Right lobe of liver (tissue), 6 donors: ENCODE data around the gene TMEM60. TPM values are rescaled to one million over a fixed set of nuclear protein-coding genes. Genes with fewer than 3 reads are reported as not detected.

Source experiments
- ATAC-seq, 4 donors: fragments of 200-7000 bp; cut with Tn5 transposase; one replicate each; pipeline ENCODE4 v1.9.1; 2020; ENCODE audit warnings: mild to moderate bottlenecking in 4 of 4, moderate library complexity in 4 of 4
- DNase-seq, 3 donors: peaks; one replicate each; pipeline ENCODE4 v3.0.0-alpha.2; 2020
- H3K27ac ChIP-seq, 3 donors: fragments of 200-600 bp; one replicate each; pipeline ENCODE4 v1.8.0; 2022
- H3K27me3 ChIP-seq, 2 donors: fragments of 200-600 bp; one replicate each; pipeline ENCODE4 v1.8.0; 2022
- H3K36me3 ChIP-seq, 4 donors: fragments of 200-600 bp; sonication (generic) in 1 of 4; one replicate each; pipeline versions ENCODE4 v1.5.1 to v1.8.0; 2017 to 2022; ENCODE audit warnings: control low read depth in 1 of 4
- H3K4me1 ChIP-seq, 4 donors: fragments of 200-600 bp; sonication (generic) in 1 of 4; one replicate each; pipeline versions ENCODE4 v1.5.1 to v1.8.0; 2017 to 2022; ENCODE audit warnings: control low read depth in 1 of 4
- H3K4me3 ChIP-seq, 3 donors: fragments of 200-600 bp; one replicate each; pipeline ENCODE4 v1.8.0; 2022
- H3K9me3 ChIP-seq, 4 donors: fragments of 200-600 bp; sonication (generic) in 1 of 4; one replicate each; pipeline versions ENCODE4 v1.5.1 to v1.8.0; 2017 to 2022; ENCODE audit warnings: control low read depth in 1 of 4
- POLR2A ChIP-seq: fragments of 450-650 bp; IDR thresholded peaks from one replicate; pipeline ENCODE4 v1.6.1; 2017; ENCODE audit warnings: antibody characterized with exemption, mild to moderate bottlenecking
- WGBS: methylation state at CpG from one replicate; pipeline ENCODE4 v1.1.6; 2018; ENCODE audit warnings: low coverage, low lambda C conversion rate; ENCODE audit not compliant: insufficient coverage; ENCODE audit errors: missing lambda C conversion rate; 5-methylcytosine and 5-hydroxymethylcytosine counted together
- intact Hi-C, 2 donors: fragments of 100-400 bp; cut with DNase I; formaldehyde crosslinking; loops; one replicate each; pipeline versions ENCODE4 v1.11.2 to v1.14.1; 2022
- total RNA-seq, 6 experiments: library from RNA; depleted of rRNA in 2 of 6; stranded (reverse); fragments of >200 nt in 2 of 6; fragmentation: NEBNext Ultra II Directional in 3 of 6; extraction: Animal tissue kit (Norgen Biotek cat#: 25700) in 3 of 6; gene quantifications; one replicate each; pipeline versions ENCODE4 v1.1.0 to v1.2.4, GENCODE V29; 2016 to 2023
- TF ChIP-seq, protein P1 (sequence below), 4 donors: fragments of 200-600 bp in 3 of 4; fragments of 450-650 bp in 1 of 4; IDR thresholded peaks; one replicate each; pipeline versions ENCODE4 v1.5.1 to v1.8.0; 2016 to 2022; ENCODE audit warnings: antibody characterized with exemption in 4 of 4, mild to moderate bottlenecking in 2 of 4
- donor health status: DM: no; HTN: yes; CAD: no.
- donor health status: DM: no; HTN: no; CAD: no.
- donor health status: DM: no; HTN: no; CAD: no.
- donor health status: DM: no; HTN: yes; CAD: no.
- donor health status: DM: no; HTN: yes; CAD: no.

TMEM60 gene
- total RNA-seq, 6 experiments from 2014 or later = 6.6 to 10.4 (median 8.0) TPM

DNA sequence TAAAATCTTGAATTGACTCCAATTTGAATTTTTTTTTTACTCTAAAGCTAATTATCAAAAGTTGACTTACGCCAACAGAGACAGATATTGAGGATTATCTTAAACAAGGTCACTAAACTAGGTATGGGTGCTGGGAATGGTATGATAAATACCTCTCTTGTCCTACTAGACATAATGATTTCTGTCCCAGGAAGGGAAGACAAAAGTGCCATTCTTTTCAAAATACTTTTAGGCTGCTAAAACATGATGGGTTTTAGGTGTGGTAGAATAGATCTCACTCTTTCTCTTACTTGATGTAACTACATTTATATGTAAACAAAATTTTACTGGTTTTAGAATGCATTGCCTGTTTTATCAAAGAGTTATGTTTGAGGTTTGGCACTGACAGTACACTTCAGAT lies 15.1 kb downstream of the TMEM60 start:
- no peaks in the 10 kb centered on the region for H3K27me3 ChIP-seq
- H3K36me3 ChIP-seq = peaks cover 0 to 20% (median 8%) of the 10 kb centered on the region in 4 donors
- peaks cover 0 to 3% (median 0%) of the 10 kb centered on the region in 4 donors for H3K9me3 ChIP-seq
- WGBS = 100% methylated on average over 1 of the region's 1 CpG
- peak overlapping the region in 1 of 3 donors; percentile 9 for H3K27ac ChIP-seq
- ATAC-seq = no peak
- intact Hi-C loops = no loop called here
- DNase-seq = no peak
- H3K4me3 ChIP-seq = no peak overlapping the region
- TF ChIP-seq, protein P1, sequence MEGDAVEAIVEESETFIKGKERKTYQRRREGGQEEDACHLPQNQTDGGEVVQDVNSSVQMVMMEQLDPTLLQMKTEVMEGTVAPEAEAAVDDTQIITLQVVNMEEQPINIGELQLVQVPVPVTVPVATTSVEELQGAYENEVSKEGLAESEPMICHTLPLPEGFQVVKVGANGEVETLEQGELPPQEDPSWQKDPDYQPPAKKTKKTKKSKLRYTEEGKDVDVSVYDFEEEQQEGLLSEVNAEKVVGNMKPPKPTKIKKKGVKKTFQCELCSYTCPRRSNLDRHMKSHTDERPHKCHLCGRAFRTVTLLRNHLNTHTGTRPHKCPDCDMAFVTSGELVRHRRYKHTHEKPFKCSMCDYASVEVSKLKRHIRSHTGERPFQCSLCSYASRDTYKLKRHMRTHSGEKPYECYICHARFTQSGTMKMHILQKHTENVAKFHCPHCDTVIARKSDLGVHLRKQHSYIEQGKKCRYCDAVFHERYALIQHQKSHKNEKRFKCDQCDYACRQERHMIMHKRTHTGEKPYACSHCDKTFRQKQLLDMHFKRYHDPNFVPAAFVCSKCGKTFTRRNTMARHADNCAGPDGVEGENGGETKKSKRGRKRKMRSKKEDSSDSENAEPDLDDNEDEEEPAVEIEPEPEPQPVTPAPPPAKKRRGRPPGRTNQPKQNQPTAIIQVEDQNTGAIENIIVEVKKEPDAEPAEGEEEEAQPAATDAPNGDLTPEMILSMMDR (IDR thresholded peaks at IDR 0.05) = no peak
- TF ChIP-seq POLR2A = no peak
- H3K4me1 ChIP-seq = peaks cover 0 to 18% (median 5%) of the 10 kb centered on the region in 4 donors

DNA sequence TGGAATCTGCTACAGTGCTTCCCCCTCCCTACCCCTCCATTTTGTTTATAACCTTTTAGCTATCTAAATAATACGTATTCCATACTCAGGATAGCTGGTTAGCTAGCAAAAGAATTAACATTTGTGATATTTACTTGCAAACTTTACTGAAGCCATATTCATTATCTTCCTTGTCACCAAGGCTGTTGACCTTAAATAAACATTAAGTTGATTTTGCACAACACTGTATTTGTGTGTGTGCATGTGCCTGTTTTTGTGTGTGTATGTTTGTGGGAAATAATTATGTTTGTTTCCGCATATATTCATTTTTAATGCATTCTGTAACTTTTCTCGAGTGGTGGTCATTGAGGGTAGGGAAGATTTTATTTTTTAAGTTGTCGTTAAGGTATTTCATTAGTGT lies 15.9 kb downstream of the TMEM60 start:
- ATAC-seq = peak; percentile 35 to 60 (median 53)

DNA sequence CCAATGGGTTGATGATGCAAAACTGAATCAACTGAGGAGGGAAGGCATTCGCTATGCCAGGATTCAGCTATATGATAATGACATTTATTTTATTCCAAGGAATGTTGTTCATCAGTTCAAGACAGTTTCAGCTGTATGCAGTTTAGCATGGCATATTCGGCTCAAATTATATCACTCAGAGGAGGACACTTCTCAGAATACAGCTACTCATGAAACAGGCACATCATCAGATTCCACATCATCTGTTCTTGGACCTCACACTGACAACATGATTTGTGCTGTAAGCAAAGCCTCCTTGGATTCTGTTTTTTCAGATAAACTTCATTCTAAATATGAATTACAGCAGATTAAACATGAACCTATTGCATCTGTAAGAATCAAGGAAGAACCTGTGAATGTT lies 19.7 kb downstream of the TMEM60 start:
- TF ChIP-seq, protein P1 (IDR thresholded peaks at IDR 0.05) = no peak
- TF ChIP-seq POLR2A = no peak
- Histone ChIP-seq H3K9me3 (no peaks in the 10 kb centered on the region), H3K4me3 (no peak overlapping the region), H3K36me3 (peaks cover 0 to 23% (median 15%) of the 10 kb centered on the region in 4 donors), H3K4me1 (peaks cover 0 to 16% (median 4%) of the 10 kb centered on the region in 4 donors), H3K27ac (no peak overlapping the region), H3K27me3 (no peaks in the 10 kb centered on the region)
- ATAC-seq (no peak), DNase-seq (no peak)
- intact Hi-C loops = no loop called here
- WGBS = 100% methylated on average over 1 of the region's 2 CpGs

More for the DNA sequence above, 15.9 kb downstream of the TMEM60 start:
- H3K4me3 ChIP-seq = no peak overlapping the region
- intact Hi-C loops = no loop called here
- 61% methylated on average over 4 of the region's 4 CpGs for WGBS
- H3K36me3 ChIP-seq = peaks cover 0 to 20% (median 9%) of the 10 kb centered on the region in 4 donors
- peaks cover 0 to 3% (median 0%) of the 10 kb centered on the region in 4 donors for H3K9me3 ChIP-seq
- DNase-seq = no peak
- H3K4me1 ChIP-seq = peaks cover 0 to 18% (median 5%) of the 10 kb centered on the region in 4 donors
- H3K27me3 ChIP-seq = no peaks in the 10 kb centered on the region
- H3K27ac ChIP-seq = no peak overlapping the region
- TF ChIP-seq, protein P1 (IDR thresholded peaks at IDR 0.05) = no peak
- no peak for TF ChIP-seq POLR2A

DNA sequence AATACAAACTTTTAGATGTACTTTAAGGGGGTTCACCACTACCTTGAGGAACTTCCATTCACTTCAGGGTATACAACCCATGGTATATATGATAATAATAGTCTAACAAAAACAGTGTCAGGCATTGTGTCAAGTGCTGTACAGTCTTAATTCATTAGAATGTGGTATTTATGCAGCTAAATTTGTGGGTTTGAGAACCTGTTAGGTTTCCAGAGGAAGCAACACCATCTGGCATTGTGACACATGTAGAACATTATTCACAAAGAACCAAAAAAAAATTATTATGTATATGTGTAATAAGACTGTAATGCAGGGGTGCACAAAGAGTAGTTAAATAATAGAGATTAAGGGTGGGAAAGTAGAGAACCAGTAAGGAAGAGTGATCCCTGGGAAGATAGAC lies 26.3 kb downstream of the TMEM60 start:
- no peak overlapping the region for H3K4me3 ChIP-seq
- H3K36me3 ChIP-seq = peaks cover 0 to 14% (median 6%) of the 10 kb centered on the region in 4 donors
- intact Hi-C loops = no loop called here
- H3K27ac ChIP-seq = no peak overlapping the region
- TF ChIP-seq, protein P1 (IDR thresholded peaks at IDR 0.05) = no peak
- TF ChIP-seq POLR2A = no peak
- no peaks in the 10 kb centered on the region for H3K9me3 ChIP-seq
- H3K4me1 ChIP-seq = peaks cover 0 to 1% (median 0%) of the 10 kb centered on the region in 4 donors
- no peak for DNase-seq
- no peak for ATAC-seq
- H3K27me3 ChIP-seq = no peaks in the 10 kb centered on the region

DNA sequence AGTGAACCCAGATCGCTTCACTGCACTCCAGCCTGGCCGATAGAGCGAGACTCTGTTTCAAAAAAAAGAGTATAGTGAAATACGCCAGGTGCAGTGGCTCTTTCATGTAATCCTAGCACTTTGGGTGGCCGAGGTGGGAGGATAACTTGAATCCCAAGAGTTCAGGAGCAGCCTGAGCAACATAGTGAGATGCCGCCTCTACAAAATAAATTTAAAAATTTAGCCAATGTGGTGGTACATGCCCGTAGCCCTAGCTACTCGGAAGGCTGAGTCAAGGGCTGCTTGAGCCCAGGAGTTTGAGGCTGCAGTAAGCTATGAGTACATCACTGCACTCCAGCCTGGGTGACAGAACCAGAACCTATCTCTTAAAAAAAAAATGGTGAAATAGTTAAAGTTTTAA lies 27.9 kb downstream of the TMEM60 start:
- H3K36me3 ChIP-seq = peaks cover 0 to 9% (median 6%) of the 10 kb centered on the region in 4 donors
- 73% methylated on average over 5 of the region's 8 CpGs for WGBS
- peak overlapping the region in 1 of 3 donors; percentile 13 for H3K27ac ChIP-seq
- H3K4me3 ChIP-seq = no peak overlapping the region
- H3K9me3 ChIP-seq = no peaks in the 10 kb centered on the region
- H3K4me1 ChIP-seq = peaks cover 0 to 8% (median 2%) of the 10 kb centered on the region in 4 donors
- intact Hi-C loops = no loop called here
- no peaks in the 10 kb centered on the region for H3K27me3 ChIP-seq
- ATAC-seq = no peak
- no peak for DNase-seq
- TF ChIP-seq POLR2A = no peak
- TF ChIP-seq, protein P1 (IDR thresholded peaks at IDR 0.05) = no peak
